ENCODE measurements around the gene TRMT2A. TPM values are rescaled to one million over a fixed set of nuclear protein-coding genes. Genes with fewer than 3 reads are reported as not detected.
A peak's percentile ranks its signal among the peaks of the same experiment; 100 is the strongest.

The TRMT2A gene
- total RNA-seq, 1 donor from 2014 or later: 24.3 TPM

GRCh38 chr22:20062043-20062765 is 54.8 kb downstream of the TRMT2A start:
- H3K36me3 ChIP-seq: no peaks in the 10 kb centered on the region
- Mint-ChIP-seq H3K4me3 (no peak overlapping the region), H3K9me3 (no peaks in the 10 kb centered on the region), H3K4me1 (peaks cover 10% of the 10 kb centered on the region), H3K27ac (no peak overlapping the region), H3K36me3 (peaks cover 2% of the 10 kb centered on the region), H3K27me3 (ENCODE audit: insufficient read depth, low read depth) (no peaks in the 10 kb centered on the region)
- TF ChIP-seq CTCF (IDR thresholded peaks at IDR 0.05): no peak
- TF ChIP-seq EZH2phosphoT487 (IDR thresholded peaks at IDR 0.05): no peak
- TF ChIP-seq EZH2 (IDR thresholded peaks at IDR 0.05): no peak
- no peaks in the 10 kb centered on the region for H3K9me3 ChIP-seq (ENCODE audit: low read depth)
- H3K27me3 ChIP-seq: no peaks in the 10 kb centered on the region
- no peak overlapping the region for H3K4me3 ChIP-seq
- no peak for DNase-seq (ENCODE audit: low spot score)
- H3K79me2 ChIP-seq (ENCODE audit: low read depth): no peaks in the 10 kb centered on the region
- no peaks in the 10 kb centered on the region for H3F3A ChIP-seq (ENCODE audit: low read depth)
- H3K27ac ChIP-seq: no peak overlapping the region
- no peaks in the 10 kb centered on the region for H4K20me1 ChIP-seq (ENCODE audit: low read depth)
- no peak overlapping the region for H2AFZ ChIP-seq (replicated peaks)
- no peak overlapping the region for H3K9ac ChIP-seq
- no peak overlapping the region for H3K4me2 ChIP-seq
- no peaks in the 10 kb centered on the region for H3K4me1 ChIP-seq

MicroRNA genes within 50 kb of the gene (microRNA counts, 767-probe panel; counts per million panel counts)
- 460 counts per million, percentile 90 among the panel's probes with 10 or more counts for microRNA hsa-miR-1306-3p

Small RNAs within 50 kb of the gene (microRNA-seq; reads per million reads assigned to microRNA genes)
- gene MIR6816: not detected

Small RNAs within 50 kb of the gene (small RNA-seq; reads per million reads assigned to genes)
- not detected for gene MIR6816
- gene RF00017: not detected
- gene RF00599: not detected

Other genes starting within 250 kb of the TRMT2A start
- 1.1 and 1.3 TPM in 2 replicates for gene COMT, start 175.5 kb downstream of the TRMT2A start, total RNA-seq (ENCODE audit: low replicate concordance)
- 0.19 and 3.1 TPM in 2 replicates for gene TXNRD2, start 175.4 kb downstream of the TRMT2A start, total RNA-seq (ENCODE audit: low replicate concordance)
- gene ARVCF, start 100.4 kb downstream of the TRMT2A start, total RNA-seq (ENCODE audit: low replicate concordance): 35.4 and 159 TPM in 2 replicates
- gene TANGO2, start 96.1 kb downstream of the TRMT2A start, total RNA-seq (ENCODE audit: low replicate concordance): 9.1 and 10.0 TPM in 2 replicates
- 29.1 and 39.7 TPM in 2 replicates for gene DGCR8, start 37.0 kb downstream of the TRMT2A start, total RNA-seq (ENCODE audit: low replicate concordance)
- 874 and 918 TPM in 2 replicates for gene RANBP1, start 1.1 kb downstream of the TRMT2A start, total RNA-seq (ENCODE audit: low replicate concordance)
- 7.1 and 11.4 TPM in 2 replicates for gene ZDHHC8, start 14.6 kb upstream of the TRMT2A start, total RNA-seq (ENCODE audit: low replicate concordance)
- not detected in 2 replicates for gene CCDC188, start 33.8 kb upstream of the TRMT2A start, total RNA-seq (ENCODE audit: low replicate concordance)
- gene RTN4R, start 151.1 kb upstream of the TRMT2A start, total RNA-seq (ENCODE audit: low replicate concordance): 6.3 and 20.9 TPM in 2 replicates
- 22.3 and 59.2 TPM in 2 replicates for gene DGCR6L, start 202.8 kb upstream of the TRMT2A start, total RNA-seq (ENCODE audit: low replicate concordance)